HG03025 (cell line): Measurements from ENCODE around the gene NUDT5.
"Not testable (repeated sequence)": the region's sequence is repeated elsewhere in the genome, so short reads cannot be mapped to it uniquely, and the experiment has no call there.

Experiments used
- ATAC-seq: cut with Tn5 transposase; IDR thresholded peaks from one replicate; pipeline ENCODE4 v1.9.1; 2021; ENCODE audit warnings: mild to moderate bottlenecking, moderate library complexity; ENCODE audit not compliant: unreplicated experiment, low FRiP score

NUDT5 gene

DNA sequence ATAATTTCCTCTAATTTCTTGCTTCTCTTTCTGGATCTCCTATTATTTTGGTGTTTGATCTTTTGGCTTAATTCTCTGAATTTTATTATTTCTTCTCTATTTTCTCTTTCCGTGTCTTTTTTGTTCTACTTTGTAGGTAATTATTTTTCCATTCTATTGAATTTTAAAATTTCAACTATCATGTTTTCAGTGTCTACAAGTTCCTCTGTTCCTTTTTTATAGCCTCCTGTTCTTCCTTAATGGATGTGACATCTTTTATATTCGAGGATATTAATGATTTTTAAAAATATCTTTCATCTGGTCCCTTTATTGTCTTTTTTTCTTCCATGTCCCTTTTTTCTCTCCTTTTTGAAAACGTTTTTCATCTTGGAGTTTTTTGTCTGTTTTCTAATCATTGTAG, 11.4 kb upstream of the NUDT5 start:
- no peak for ATAC-seq

DNA sequence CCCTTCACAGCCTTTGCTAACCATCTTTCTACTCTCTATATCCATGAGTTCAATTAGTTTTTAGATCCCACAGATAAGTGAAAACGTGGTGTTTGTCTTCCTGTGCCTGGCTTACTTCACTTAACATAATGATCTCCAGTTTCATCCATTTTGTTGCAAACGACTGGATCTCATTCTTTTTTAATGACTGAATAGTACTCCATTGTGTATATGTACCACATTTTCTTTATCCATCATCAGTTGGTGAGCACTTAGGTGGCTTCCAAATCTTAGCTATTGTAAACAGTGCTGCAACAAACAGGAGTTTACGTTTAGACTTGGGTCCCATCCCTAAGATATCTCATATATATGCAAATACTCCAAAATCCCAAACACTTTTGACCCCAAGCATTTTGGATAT, 9.4 kb upstream of the NUDT5 start:
- ATAC-seq = no peak

DNA sequence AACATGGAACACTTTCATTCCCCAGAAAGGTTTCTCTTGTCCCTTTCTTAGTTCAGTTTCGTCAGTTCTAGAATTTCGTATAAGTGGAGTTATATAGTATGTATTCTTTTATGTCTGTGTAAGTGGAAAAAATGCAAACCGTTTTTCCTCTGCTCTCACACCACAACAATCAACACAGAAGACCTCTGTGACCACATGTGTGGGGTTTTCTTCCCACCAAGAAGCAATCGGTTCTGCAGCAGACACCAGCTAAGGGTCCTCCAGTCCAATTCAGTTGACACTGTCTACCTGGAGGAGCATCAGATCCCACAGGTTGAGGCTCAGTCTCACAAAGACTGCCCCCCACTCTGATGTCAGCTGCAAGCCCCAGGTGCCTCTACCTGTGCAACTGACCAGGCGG, 6.5 kb upstream of the NUDT5 start:
- ATAC-seq = no peak

DNA sequence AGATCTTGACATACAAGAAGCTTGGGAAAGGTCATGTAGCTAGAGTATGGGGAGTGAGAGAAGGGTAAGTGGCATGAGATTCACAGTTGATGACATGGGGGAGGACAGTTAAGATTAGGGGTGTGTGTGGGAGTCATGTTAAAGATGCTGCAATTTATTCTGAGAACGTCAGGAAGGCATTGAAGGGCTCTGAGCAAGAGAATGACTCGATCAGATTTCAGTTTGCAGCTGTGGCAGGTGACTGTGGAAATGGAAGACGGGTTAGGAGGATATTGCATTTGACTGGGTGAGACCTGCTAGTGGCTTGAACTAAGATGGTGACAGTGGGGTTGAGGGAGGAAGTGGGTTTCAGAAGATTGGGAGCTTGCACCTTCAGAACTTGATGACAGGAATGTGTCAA, 5.9 kb upstream of the NUDT5 start:
- no peak for ATAC-seq

- no peak for ATAC-seq
These were observed 5.2 kb upstream of the NUDT5 start for GRCh38 chr10:12200850-12201249.

DNA sequence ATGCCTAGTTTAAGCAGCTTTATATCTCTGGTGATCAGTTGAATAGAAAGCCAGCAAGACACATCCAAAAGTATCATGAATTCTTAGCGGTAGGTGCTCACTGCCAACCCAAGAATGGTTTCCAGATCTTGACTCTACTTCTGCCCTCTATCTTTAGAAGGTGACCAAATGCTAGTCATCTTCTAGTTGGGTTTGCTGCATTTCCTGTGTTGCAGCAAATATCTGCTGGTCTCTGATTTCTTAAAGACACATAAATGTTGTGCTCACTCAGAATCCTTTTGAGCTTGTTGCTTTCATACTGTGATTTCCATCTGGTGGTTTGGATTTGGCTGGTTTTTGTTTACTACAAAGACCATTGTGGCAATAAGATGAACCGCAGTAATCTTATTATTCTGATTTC, 2.5 kb upstream of the NUDT5 start:
- no peak for ATAC-seq

- ATAC-seq = peak; percentile 4
These were observed 980 bp upstream of the NUDT5 start for GRCh38 chr10:12196531-12197211.

GRCh38 chr10:12195281-12195602, 449 bp downstream of the NUDT5 start:
- ATAC-seq = peak; percentile 15

GRCh38 chr10:12194752-12195271, 879 bp downstream of the NUDT5 start:
- ATAC-seq = no peak

GRCh38 chr10:12193193-12193592, 2.5 kb downstream of the NUDT5 start:
- ATAC-seq = no peak

DNA sequence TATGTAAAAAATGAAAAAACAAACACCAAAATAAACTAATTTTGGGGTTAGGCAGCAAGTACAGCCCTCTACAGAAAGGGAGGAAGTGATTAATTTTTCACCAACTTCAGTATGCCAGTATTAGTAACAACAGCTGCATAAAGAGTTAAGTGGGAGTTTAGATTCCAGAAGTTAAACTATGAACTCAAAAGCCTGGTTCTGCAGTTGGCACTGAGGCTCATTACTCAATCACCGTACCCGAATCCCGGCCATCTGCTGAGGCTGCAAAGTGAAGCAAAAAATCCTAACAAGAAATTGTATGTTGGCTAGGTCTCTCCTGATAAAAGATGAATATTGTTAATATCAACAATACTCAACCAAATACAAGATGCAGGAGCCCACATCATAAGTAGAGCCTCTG, 4.0 kb downstream of the NUDT5 start:
- no peak for ATAC-seq

DNA sequence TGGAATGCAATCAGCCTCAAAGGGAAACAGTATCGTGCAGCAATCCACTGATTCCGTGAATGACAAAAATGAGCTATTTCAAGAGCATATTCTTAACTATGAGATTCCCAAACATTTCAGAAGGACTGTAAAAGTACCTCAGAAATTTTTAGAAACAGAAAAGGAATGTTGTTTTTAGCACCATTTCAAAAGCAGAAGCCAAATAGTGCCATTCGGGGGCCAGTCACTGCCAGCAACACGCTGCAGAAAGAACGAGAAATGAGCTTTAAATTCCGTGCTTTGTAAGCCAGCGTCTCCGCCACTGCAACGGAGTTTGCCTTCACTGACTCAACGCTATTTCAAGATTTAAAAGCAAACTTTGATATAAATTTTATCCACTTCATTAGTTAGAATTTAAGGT, 6.3 kb downstream of the NUDT5 start:
- no peak for ATAC-seq

DNA sequence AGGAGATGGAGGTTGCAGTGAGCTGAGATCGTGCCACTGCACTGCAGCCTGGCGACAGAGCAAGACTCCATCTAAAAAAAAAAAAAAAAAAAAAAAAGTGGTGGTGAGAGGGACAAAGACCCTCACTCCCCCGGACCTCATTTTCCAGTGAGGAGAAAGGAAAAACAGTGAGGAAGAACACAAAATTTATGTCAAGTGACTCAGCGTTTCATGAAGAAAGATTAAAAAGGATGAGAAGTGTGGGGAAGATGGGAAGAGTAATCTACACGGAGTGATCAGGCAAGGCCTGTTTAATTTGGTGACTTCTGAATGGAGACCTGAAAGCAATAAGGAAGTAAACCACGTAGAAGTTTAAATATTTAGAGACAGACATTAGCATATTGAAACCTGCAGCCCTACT, 7.0 kb downstream of the NUDT5 start:
- ATAC-seq = no peak

- no peak for ATAC-seq
These were observed 8.3 kb downstream of the NUDT5 start for GRCh38 chr10:12187321-12187905.

GRCh38 chr10:12186323-12186722, 9.4 kb downstream of the NUDT5 start:
- ATAC-seq = no peak

DNA sequence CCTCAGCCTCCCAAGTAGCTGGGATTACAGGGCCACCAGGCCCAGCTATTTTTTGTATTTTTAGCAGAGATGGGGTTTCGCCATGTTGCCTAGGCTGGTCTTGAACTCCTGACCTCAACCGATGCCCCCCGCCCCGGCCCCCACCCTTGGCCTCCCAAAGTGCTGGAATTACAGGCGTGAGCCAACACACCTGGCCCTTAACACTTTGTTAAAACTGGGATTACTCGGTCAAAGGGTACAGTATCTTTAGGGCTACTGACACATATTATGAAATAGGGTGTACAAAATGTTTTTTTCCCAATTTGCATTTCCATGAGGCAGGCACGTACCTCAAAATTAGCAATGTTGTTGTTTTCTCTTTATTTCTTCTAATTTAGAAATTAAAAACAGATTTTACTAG, 11.5 kb downstream of the NUDT5 start:
- ATAC-seq = no peak

- ATAC-seq = no peak
These were observed 14.5 kb downstream of the NUDT5 start for GRCh38 chr10:12181065-12181775.

GRCh38 chr10:12180221-12180974, 15.3 kb downstream of the NUDT5 start:
- no peak for ATAC-seq

DNA sequence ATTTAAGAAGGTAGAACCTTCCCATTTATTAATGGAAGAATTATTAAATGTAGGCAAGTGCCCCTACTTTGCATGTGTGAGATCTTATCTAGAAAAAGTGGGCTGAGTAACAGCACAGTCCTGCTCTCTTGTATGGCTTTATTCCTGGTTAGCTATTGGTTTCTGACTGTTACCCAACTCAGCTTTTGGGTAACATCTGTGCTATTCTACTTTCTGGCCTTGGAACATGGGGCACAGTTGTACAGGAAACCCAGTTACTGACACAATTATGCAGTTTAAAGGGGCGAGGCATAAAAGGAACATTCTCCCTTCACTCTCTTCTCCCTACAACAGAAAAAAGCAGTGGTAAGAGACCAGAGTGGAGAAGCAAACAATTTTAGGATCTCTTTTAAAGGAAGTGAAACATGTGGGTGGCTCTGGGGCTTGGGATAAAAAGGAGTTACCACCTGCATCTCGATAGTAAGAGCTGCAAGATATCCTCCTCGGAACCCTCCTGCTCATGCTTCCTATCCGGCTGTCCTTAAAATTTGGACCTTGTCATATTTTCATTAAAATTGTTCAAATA, 16.0 kb downstream of the NUDT5 start:
- ATAC-seq = no peak

DNA sequence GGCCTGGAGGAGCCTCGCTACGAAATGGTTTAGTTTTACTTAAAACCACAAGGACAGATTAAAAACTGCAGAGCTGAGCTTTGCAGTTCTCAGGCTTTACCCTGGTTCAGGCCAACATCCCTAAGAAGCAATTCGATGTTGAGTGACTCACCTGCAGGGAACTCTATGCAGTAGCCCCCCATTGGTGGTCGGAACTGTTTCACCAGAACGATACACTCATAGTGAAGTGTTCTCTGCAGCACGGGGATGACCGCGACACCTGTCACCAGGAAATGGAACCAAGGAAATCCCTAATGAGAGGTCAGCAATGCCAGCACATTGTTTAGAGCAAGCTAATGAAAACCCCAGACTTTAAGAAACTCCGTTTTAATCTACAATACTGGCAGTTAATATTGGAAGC, 18.0 kb downstream of the NUDT5 start:
- ATAC-seq = no peak

GRCh38 chr10:12171512-12171911, 24.2 kb downstream of the NUDT5 start:
- not testable (repeated sequence) for ATAC-seq
